WTC11 (cell line): ENCODE data around the gene HCLS1. TPM values are rescaled to one million over a fixed set of nuclear protein-coding genes. Genes with fewer than 3 reads are reported as not detected.

Experiments used
- ATAC-seq: fragments of 200-7000 bp; cut with Tn5 transposase; 2 replicates; pipeline ENCODE4 v1.10.0; 2021; ENCODE audit warnings: mild to moderate bottlenecking, moderate library complexity
- CTCF ChIA-PET: fragments of 300-600 bp; sonication (Branson Sonifier 250); formaldehyde crosslinking; loops from one replicate; lab custom pipeline; 2021; ENCODE audit warnings: antibody characterized with exemption; lab: Charles Lee
- POLR2A ChIA-PET: fragments of 350-600 bp; sonication (Branson Sonifier 250); formaldehyde crosslinking; loops from one replicate; lab custom pipeline; 2021; ENCODE audit warnings: antibody characterized with exemption; lab: Charles Lee
- DNase-seq: peaks from one replicate; pipeline ENCODE4 v3.0.0; 2021; ENCODE audit warnings: low spot score
- H3K27ac Mint-ChIP-seq: 2 replicates; pipeline ENCODE4 v1.8.0; 2021; ENCODE audit warnings: mixed read lengths
- H3K27me3 Mint-ChIP-seq: 2 replicates; pipeline ENCODE4 v1.8.0; 2021; ENCODE audit warnings: low read depth, mild to moderate bottlenecking, moderate library complexity, mixed read lengths
- H3K36me3 Mint-ChIP-seq: 2 replicates; pipeline ENCODE4 v1.8.0; 2021; ENCODE audit warnings: mixed read lengths
- H3K4me1 Mint-ChIP-seq: 2 replicates; pipeline ENCODE4 v1.8.0; 2022; ENCODE audit warnings: mixed read lengths
- H3K4me3 Mint-ChIP-seq: 2 replicates; pipeline ENCODE4 v1.8.0; 2021; ENCODE audit warnings: mild to moderate bottlenecking, moderate library complexity, mixed read lengths
- H3K9me3 Mint-ChIP-seq: 2 replicates; pipeline ENCODE4 v1.8.0; 2021; ENCODE audit warnings: mixed read lengths
- ETV6 ChIP-seq: sonication (generic); formaldehyde crosslinking; IDR thresholded peaks from 2 replicates; pipeline ENCODE4 v1.8.1; 2022; ENCODE audit warnings: mild to moderate bottlenecking, missing genetic modification reagents
- FOXK1 ChIP-seq: sonication (generic); formaldehyde crosslinking; IDR thresholded peaks from 2 replicates; pipeline ENCODE4 v1.8.0; 2022; ENCODE audit warnings: mild to moderate bottlenecking, moderate library complexity, missing genetic modification reagents
- JAZF1 ChIP-seq: fragments of 250-450 bp; sonication (Bioruptor Pico); IDR thresholded peaks from 2 replicates; pipeline ENCODE4 v1.9.0; 2021; ENCODE audit warnings: moderate library complexity, mild to moderate bottlenecking, inconsistent platforms
- NFE2L1 ChIP-seq: sonication (generic); formaldehyde crosslinking; IDR thresholded peaks from 2 replicates; pipeline ENCODE4 v1.8.1; 2023; ENCODE audit warnings: missing genetic modification reagents
- NFYB ChIP-seq: sonication (generic); formaldehyde crosslinking; conservative IDR thresholded peaks from 2 replicates; pipeline ENCODE4 v1.8.0; 2022; ENCODE audit warnings: low read depth, missing genetic modification reagents
- NR1H2 ChIP-seq: sonication (generic); formaldehyde crosslinking; IDR thresholded peaks from 2 replicates; pipeline ENCODE4 v1.9.0; 2021; ENCODE audit warnings: mild to moderate bottlenecking, moderate library complexity, missing genetic modification reagents
- SOX15 ChIP-seq: fragments of 250-450 bp; sonication (Bioruptor Pico); IDR thresholded peaks from 2 replicates; pipeline ENCODE4 v1.9.0; 2021; ENCODE audit warnings: mild to moderate bottlenecking
- SP1 ChIP-seq: sonication (generic); formaldehyde crosslinking; conservative IDR thresholded peaks from 2 replicates; pipeline ENCODE4 v1.8.1; 2022; ENCODE audit warnings: missing genetic modification reagents
- TEAD4 ChIP-seq: sonication (generic); formaldehyde crosslinking; IDR thresholded peaks from 2 replicates; pipeline ENCODE4 v1.8.0; 2022; ENCODE audit warnings: mild to moderate bottlenecking, missing genetic modification reagents
- ZNF219 ChIP-seq: sonication (generic); formaldehyde crosslinking; IDR thresholded peaks from 2 replicates; pipeline ENCODE4 v1.8.0; 2023; ENCODE audit warnings: missing genetic modification reagents, mild to moderate bottlenecking, borderline replicate concordance
- ZNF416 ChIP-seq: fragments of 250-450 bp; sonication (Bioruptor Pico); IDR thresholded peaks from 2 replicates; pipeline ENCODE4 v1.9.0; 2021; ENCODE audit warnings: mild to moderate bottlenecking, inconsistent platforms
- ZNF423 ChIP-seq: fragments of 250-450 bp; sonication (Bioruptor Pico); IDR thresholded peaks from 2 replicates; pipeline ENCODE4 v2.1.2; 2022; ENCODE audit warnings: mild to moderate bottlenecking, moderate library complexity
- total RNA-seq: library from RNA; stranded (reverse); gene quantifications from 3 replicates; pipeline ENCODE4 v1.2.3, GENCODE V29; 2021
- TF ChIP-seq, protein P1 (sequence below): fragments of 250-450 bp; sonication (Bioruptor Pico); IDR thresholded peaks from 2 replicates; pipeline ENCODE4 v1.9.0; 2021; ENCODE audit warnings: moderate library complexity, mild to moderate bottlenecking, inconsistent platforms, borderline replicate concordance
- TF ChIP-seq, protein P2 (sequence below): sonication (generic); formaldehyde crosslinking; IDR thresholded peaks from 2 replicates; pipeline ENCODE4 v1.8.0; 2022; ENCODE audit warnings: mild to moderate bottlenecking, missing genetic modification reagents
- TF ChIP-seq, protein P3 (sequence below): sonication (generic); formaldehyde crosslinking; IDR thresholded peaks from 2 replicates; pipeline ENCODE4 v1.8.1; 2023; ENCODE audit warnings: mild to moderate bottlenecking, missing genetic modification reagents
- TF ChIP-seq, protein P4 (sequence below): fragments of 250-450 bp; sonication (Bioruptor Pico); IDR thresholded peaks from 2 replicates; pipeline ENCODE4 v1.9.0; 2021; ENCODE audit warnings: mild to moderate bottlenecking
- TF ChIP-seq, protein P5 (sequence below): sonication (generic); formaldehyde crosslinking; IDR thresholded peaks from 2 replicates; pipeline ENCODE4 v1.8.1; 2022; ENCODE audit warnings: low read depth, missing genetic modification reagents, borderline replicate concordance
- TF ChIP-seq, protein P6 (sequence below): sonication (generic); formaldehyde crosslinking; IDR thresholded peaks from 2 replicates; pipeline ENCODE4 v1.8.1; 2023; ENCODE audit warnings: mild to moderate bottlenecking, moderate library complexity, missing genetic modification reagents
- TF ChIP-seq, protein P7 (sequence below): fragments of 250-450 bp; sonication (Bioruptor Pico); IDR thresholded peaks from 2 replicates; pipeline ENCODE4 v1.9.0; 2021; ENCODE audit warnings: mild to moderate bottlenecking

Gene HCLS1
- total RNA-seq, 1 experiment from 2014 or later: 2.6 TPM

DNA sequence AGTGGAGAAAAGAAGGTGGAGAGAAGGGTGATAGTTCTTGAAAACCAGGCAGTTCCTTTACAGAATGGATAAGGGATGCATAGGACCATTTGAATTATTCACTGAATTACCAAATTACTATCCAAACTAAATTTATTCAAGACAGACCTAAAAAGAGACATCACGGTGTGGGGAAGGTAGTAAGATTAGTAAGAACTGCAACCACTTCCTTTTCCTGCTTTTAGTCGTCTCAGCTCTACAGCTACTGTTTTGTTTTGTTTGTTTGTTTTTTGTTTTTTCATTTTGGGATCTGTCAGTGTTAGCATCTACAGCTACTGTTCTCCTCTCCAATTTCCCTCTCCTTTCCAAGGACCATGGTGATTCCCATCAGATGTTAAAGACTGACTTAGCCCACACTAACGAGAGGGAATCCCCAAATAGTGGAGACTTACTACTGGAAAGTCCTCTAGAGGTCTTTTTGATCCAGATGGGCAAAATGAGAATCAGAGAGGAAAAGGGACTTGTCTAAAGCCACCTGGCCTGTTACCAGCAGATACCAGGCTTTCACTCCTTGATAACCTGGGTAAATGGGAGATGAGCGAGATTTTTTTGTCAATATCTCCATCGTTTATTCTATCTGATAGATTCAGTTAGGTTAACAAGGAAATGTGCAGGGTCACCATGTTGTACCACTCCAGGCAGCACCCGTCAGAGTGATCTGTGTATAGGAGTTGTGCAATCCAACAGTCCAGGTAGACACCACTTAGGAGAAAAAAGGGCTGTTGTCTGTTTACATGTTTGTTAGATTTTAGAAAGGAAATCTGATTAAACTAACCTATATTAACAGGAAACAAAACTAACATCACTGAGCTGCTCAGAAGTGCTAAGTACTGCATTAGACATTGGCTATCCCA, 6.0 kb downstream of the HCLS1 start (continued):
- TF ChIP-seq, protein P1, sequence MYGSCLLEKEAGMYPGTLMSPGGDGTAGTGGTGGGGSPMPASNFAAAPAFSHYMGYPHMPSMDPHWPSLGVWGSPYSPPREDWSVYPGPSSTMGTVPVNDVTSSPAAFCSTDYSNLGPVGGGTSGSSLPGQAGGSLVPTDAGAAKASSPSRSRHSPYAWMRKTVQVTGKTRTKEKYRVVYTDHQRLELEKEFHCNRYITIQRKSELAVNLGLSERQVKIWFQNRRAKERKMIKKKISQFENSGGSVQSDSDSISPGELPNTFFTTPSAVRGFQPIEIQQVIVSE: no peak
- TF ChIP-seq ZNF219 (CRISPR knock-in tag) (no peak), SP1 (no peak), ZNF416 (CRISPR knock-in tag) (no peak), NFE2L1 (no peak)
- TF ChIP-seq, all 79 proteins: peak for 0

DNA sequence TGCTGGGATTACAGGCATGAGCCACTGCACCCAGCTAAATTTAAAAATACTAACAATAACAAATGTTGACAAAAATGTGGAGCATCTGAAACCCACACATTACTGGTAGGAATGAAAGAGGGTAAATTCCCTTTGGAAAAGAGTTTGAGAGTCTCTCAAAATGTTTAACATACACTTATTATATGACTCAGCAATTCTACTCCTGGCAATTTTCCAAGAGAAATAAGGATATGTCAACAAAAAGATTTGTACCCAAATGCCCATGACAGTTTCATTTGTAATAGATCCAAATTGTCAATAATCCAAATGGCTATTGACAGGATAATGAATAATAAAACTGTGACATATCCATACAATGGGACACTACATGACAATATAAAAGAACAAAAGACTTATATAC, 9.0 kb downstream of the HCLS1 start:
- no peak for DNase-seq
- Mint-ChIP-seq H3K27ac (peak overlapping the region; percentile 66; the same call in 1 of the 2 replicates), H3K9me3 (no peaks in the 10 kb centered on the region), H3K4me3 (no peak overlapping the region), H3K27me3 (no peaks in the 10 kb centered on the region), H3K4me1 (no peaks in the 10 kb centered on the region), H3K36me3 (no peaks in the 10 kb centered on the region)
- no peak for ATAC-seq
- TF ChIP-seq, protein P2, sequence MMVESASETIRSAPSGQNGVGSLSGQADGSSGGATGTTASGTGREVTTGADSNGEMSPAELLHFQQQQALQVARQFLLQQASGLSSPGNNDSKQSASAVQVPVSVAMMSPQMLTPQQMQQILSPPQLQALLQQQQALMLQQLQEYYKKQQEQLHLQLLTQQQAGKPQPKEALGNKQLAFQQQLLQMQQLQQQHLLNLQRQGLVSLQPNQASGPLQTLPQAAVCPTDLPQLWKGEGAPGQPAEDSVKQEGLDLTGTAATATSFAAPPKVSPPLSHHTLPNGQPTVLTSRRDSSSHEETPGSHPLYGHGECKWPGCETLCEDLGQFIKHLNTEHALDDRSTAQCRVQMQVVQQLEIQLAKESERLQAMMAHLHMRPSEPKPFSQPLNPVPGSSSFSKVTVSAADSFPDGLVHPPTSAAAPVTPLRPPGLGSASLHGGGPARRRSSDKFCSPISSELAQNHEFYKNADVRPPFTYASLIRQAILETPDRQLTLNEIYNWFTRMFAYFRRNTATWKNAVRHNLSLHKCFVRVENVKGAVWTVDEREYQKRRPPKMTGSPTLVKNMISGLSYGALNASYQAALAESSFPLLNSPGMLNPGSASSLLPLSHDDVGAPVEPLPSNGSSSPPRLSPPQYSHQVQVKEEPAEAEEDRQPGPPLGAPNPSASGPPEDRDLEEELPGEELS (CRISPR knock-in tag): no peak
- TF ChIP-seq, protein P3, sequence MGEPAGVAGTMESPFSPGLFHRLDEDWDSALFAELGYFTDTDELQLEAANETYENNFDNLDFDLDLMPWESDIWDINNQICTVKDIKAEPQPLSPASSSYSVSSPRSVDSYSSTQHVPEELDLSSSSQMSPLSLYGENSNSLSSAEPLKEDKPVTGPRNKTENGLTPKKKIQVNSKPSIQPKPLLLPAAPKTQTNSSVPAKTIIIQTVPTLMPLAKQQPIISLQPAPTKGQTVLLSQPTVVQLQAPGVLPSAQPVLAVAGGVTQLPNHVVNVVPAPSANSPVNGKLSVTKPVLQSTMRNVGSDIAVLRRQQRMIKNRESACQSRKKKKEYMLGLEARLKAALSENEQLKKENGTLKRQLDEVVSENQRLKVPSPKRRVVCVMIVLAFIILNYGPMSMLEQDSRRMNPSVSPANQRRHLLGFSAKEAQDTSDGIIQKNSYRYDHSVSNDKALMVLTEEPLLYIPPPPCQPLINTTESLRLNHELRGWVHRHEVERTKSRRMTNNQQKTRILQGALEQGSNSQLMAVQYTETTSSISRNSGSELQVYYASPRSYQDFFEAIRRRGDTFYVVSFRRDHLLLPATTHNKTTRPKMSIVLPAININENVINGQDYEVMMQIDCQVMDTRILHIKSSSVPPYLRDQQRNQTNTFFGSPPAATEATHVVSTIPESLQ (CRISPR knock-in tag): no peak
- TF ChIP-seq, protein P4, sequence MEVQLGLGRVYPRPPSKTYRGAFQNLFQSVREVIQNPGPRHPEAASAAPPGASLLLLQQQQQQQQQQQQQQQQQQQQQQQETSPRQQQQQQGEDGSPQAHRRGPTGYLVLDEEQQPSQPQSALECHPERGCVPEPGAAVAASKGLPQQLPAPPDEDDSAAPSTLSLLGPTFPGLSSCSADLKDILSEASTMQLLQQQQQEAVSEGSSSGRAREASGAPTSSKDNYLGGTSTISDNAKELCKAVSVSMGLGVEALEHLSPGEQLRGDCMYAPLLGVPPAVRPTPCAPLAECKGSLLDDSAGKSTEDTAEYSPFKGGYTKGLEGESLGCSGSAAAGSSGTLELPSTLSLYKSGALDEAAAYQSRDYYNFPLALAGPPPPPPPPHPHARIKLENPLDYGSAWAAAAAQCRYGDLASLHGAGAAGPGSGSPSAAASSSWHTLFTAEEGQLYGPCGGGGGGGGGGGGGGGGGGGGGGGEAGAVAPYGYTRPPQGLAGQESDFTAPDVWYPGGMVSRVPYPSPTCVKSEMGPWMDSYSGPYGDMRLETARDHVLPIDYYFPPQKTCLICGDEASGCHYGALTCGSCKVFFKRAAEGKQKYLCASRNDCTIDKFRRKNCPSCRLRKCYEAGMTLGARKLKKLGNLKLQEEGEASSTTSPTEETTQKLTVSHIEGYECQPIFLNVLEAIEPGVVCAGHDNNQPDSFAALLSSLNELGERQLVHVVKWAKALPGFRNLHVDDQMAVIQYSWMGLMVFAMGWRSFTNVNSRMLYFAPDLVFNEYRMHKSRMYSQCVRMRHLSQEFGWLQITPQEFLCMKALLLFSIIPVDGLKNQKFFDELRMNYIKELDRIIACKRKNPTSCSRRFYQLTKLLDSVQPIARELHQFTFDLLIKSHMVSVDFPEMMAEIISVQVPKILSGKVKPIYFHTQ (CRISPR knock-in tag): no peak
- TF ChIP-seq ETV6 (CRISPR knock-in tag) (no peak), NFYB (CRISPR knock-in tag) (no peak), ZNF423 (CRISPR knock-in tag) (no peak), TEAD4 (CRISPR knock-in tag) (no peak), SOX15 (CRISPR knock-in tag) (no peak), FOXK1 (CRISPR knock-in tag) (no peak), NR1H2 (CRISPR knock-in tag) (no peak), JAZF1 (CRISPR knock-in tag) (no peak)
- TF ChIP-seq, protein P5, sequence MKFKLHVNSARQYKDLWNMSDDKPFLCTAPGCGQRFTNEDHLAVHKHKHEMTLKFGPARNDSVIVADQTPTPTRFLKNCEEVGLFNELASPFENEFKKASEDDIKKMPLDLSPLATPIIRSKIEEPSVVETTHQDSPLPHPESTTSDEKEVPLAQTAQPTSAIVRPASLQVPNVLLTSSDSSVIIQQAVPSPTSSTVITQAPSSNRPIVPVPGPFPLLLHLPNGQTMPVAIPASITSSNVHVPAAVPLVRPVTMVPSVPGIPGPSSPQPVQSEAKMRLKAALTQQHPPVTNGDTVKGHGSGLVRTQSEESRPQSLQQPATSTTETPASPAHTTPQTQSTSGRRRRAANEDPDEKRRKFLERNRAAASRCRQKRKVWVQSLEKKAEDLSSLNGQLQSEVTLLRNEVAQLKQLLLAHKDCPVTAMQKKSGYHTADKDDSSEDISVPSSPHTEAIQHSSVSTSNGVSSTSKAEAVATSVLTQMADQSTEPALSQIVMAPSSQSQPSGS (CRISPR knock-in tag): no peak
- TF ChIP-seq, protein P6, sequence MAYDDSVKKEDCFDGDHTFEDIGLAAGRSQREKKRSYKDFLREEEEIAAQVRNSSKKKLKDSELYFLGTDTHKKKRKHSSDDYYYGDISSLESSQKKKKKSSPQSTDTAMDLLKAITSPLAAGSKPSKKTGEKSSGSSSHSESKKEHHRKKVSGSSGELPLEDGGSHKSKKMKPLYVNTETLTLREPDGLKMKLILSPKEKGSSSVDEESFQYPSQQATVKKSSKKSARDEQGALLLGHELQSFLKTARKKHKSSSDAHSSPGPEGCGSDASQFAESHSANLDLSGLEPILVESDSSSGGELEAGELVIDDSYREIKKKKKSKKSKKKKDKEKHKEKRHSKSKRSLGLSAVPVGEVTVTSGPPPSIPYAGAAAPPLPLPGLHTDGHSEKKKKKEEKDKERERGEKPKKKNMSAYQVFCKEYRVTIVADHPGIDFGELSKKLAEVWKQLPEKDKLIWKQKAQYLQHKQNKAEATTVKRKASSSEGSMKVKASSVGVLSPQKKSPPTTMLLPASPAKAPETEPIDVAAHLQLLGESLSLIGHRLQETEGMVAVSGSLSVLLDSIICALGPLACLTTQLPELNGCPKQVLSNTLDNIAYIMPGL (CRISPR knock-in tag): no peak
- TF ChIP-seq, protein P7, sequence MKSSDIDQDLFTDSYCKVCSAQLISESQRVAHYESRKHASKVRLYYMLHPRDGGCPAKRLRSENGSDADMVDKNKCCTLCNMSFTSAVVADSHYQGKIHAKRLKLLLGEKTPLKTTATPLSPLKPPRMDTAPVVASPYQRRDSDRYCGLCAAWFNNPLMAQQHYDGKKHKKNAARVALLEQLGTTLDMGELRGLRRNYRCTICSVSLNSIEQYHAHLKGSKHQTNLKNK: no peak
- CTCF ChIA-PET: no interaction called here
- POLR2A ChIA-PET: interaction anchor here (1.1 kb wide), 1 partner anchor 58 kb away, joined by 4 read pairs; the partner anchor contains the start of gene FBXO40
